Measurements from ENCODE around the gene GPD1L. TPM values are rescaled to one million over a fixed set of nuclear protein-coding genes. Genes with fewer than 3 reads are reported as not detected.

The GPD1L gene
- total and polyA plus RNA-seq, 2 donors (not counting 1 experiment from before 2014, with no cell fraction given) = 4.7 to 9.3 TPM

- intact Hi-C loops (cut with micrococcal nuclease) = no loop called here
- Histone ChIP-seq H3K79me2 (ENCODE audit: control insufficient read depth, insufficient read depth, low read length) (peaks cover 26% of the 10 kb centered on the region), H4K20me1 (ENCODE audit: control insufficient read depth, insufficient read depth, low read length, poor library complexity, severe bottlenecking) (no peaks in the 10 kb centered on the region), H3K9me3 (ENCODE audit: control extremely low read depth in 1 of 3, control insufficient read depth in 2 of 3, insufficient read depth in 1 of 3, low read length in 2 of 3) (no peaks in the 10 kb centered on the region), H3K4me2 (replicated peaks; ENCODE audit: low read depth, low read length, poor library complexity, severe bottlenecking) (no peak overlapping the region), H3K9ac (ENCODE audit: low read length) (no peak overlapping the region), H3K36me3 (replicated peaks in 1 of 2; ENCODE audit: control extremely low read depth in 1 of 2, control insufficient read depth in 1 of 2, extremely low read depth in 1 of 2, insufficient read depth in 2 of 2, low read length in 1 of 2) (no peaks in the 10 kb centered on the region), H2AFZ (ENCODE audit: insufficient read depth, low read depth, low read length, poor library complexity, severe bottlenecking) (no peak overlapping the region), H3K4me1 (ENCODE audit: control insufficient read depth in 2 of 2, insufficient read depth in 2 of 2, low read length in 2 of 2) (no peaks in the 10 kb centered on the region), H3K27me3 (replicated peaks in 1 of 4; ENCODE audit: control extremely low read depth in 1 of 4, control insufficient read depth in 3 of 4, insufficient read depth in 4 of 4, low read length in 3 of 4) (no peaks in the 10 kb centered on the region), H3K27ac (ENCODE audit: low read length in 2 of 2) (no peak overlapping the region), H3K4me3 (ENCODE audit: control extremely low read depth in 1 of 5, extremely low read depth in 1 of 5, insufficient read depth in 1 of 5, low read depth in 2 of 5, low read length in 4 of 5) (no peak overlapping the region)
- H3K4me3 Mint-ChIP-seq = no peak overlapping the region
- CTCF ChIA-PET = interaction anchor here (1.0 kb wide), 1 partner anchor 21 kb away, joined by 4 read pairs; no protein-coding TSS in a partner anchor
- no peak for DNase-seq
- no peak for TF ChIP-seq CTCF (IDR thresholded peaks at IDR 0.05)
- TF ChIP-seq EZH2 (IDR thresholded peaks at IDR 0.05; ENCODE audit: borderline replicate concordance, insufficient read depth, low read depth, low read length, poor library complexity, severe bottlenecking) = no peak
- H3K27ac Mint-ChIP-seq = no peak overlapping the region
- ATAC-seq (ENCODE audit: low read depth) = no peak
- WGBS (ENCODE audit: insufficient coverage) = 94% methylated on average over 3 of the region's 5 CpGs
- H3K4me1 Mint-ChIP-seq = peaks cover 3% of the 10 kb centered on the region
- no peaks in the 10 kb centered on the region for H3K9me3 Mint-ChIP-seq (ENCODE audit: insufficient read depth)
- POLR2A ChIA-PET = no interaction called here
- H3K27me3 Mint-ChIP-seq = no peaks in the 10 kb centered on the region
Observed at GRCh38 chr3:32123620-32124019, 17.2 kb downstream of the GPD1L start.

GRCh38 chr3:32125012-32125411, 18.6 kb downstream of the GPD1L start:
- H3K27me3 ChIP-seq (replicated peaks in 1 of 4; ENCODE audit: control extremely low read depth in 1 of 4, control insufficient read depth in 3 of 4, insufficient read depth in 4 of 4, low read length in 3 of 4) = no peaks in the 10 kb centered on the region
- Mint-ChIP-seq H3K4me3 (no peak overlapping the region), H3K9me3 (ENCODE audit: insufficient read depth) (no peaks in the 10 kb centered on the region), H3K27me3 (no peaks in the 10 kb centered on the region), H3K27ac (no peak overlapping the region), H3K4me1 (peaks cover 3% of the 10 kb centered on the region)
- ChIA-PET CTCF (interaction anchor here (0.7 to 1.0 kb wide), 2 partner anchors 31 to 37 kb away, joined by 3 read pairs; no protein-coding TSS in a partner anchor), POLR2A (no interaction called here)
- no peaks in the 10 kb centered on the region for H4K20me1 ChIP-seq (ENCODE audit: control insufficient read depth, insufficient read depth, low read length, poor library complexity, severe bottlenecking)
- WGBS (ENCODE audit: insufficient coverage) = 100% methylated on average over 1 of the region's 2 CpGs
- TF ChIP-seq EZH2 (IDR thresholded peaks at IDR 0.05; ENCODE audit: borderline replicate concordance, insufficient read depth, low read depth, low read length, poor library complexity, severe bottlenecking) (no peak), CTCF (IDR thresholded peaks at IDR 0.05) (no peak)
- no peaks in the 10 kb centered on the region for H3K9me3 ChIP-seq (ENCODE audit: control extremely low read depth in 1 of 3, control insufficient read depth in 2 of 3, insufficient read depth in 1 of 3, low read length in 2 of 3)
- no peaks in the 10 kb centered on the region for H3K4me1 ChIP-seq (ENCODE audit: control insufficient read depth in 2 of 2, insufficient read depth in 2 of 2, low read length in 2 of 2)
- DNase-seq = no peak
- no peaks in the 10 kb centered on the region for H3K36me3 ChIP-seq (replicated peaks in 1 of 2; ENCODE audit: control extremely low read depth in 1 of 2, control insufficient read depth in 1 of 2, extremely low read depth in 1 of 2, insufficient read depth in 2 of 2, low read length in 1 of 2)
- peaks cover 23% of the 10 kb centered on the region for H3K79me2 ChIP-seq (ENCODE audit: control insufficient read depth, insufficient read depth, low read length)
- no peak overlapping the region for H2AFZ ChIP-seq (ENCODE audit: insufficient read depth, low read depth, low read length, poor library complexity, severe bottlenecking)
- no peak for ATAC-seq (ENCODE audit: low read depth)
- no peak overlapping the region for H3K4me3 ChIP-seq (ENCODE audit: control extremely low read depth in 1 of 5, extremely low read depth in 1 of 5, insufficient read depth in 1 of 5, low read depth in 2 of 5, low read length in 4 of 5)
- H3K4me2 ChIP-seq (replicated peaks; ENCODE audit: low read depth, low read length, poor library complexity, severe bottlenecking) = no peak overlapping the region
- intact Hi-C loops (cut with micrococcal nuclease) = no loop called here
- H3K9ac ChIP-seq (ENCODE audit: low read length) = no peak overlapping the region
- H3K27ac ChIP-seq (ENCODE audit: low read length in 2 of 2) = no peak overlapping the region
